Measurements from ENCODE around the gene NELL2. TPM values are rescaled to one million over a fixed set of nuclear protein-coding genes. Genes with fewer than 3 reads are reported as not detected.

NELL2 gene
- total RNA-seq, 1 experiment from 2014 or later: 32.7 TPM

DNA sequence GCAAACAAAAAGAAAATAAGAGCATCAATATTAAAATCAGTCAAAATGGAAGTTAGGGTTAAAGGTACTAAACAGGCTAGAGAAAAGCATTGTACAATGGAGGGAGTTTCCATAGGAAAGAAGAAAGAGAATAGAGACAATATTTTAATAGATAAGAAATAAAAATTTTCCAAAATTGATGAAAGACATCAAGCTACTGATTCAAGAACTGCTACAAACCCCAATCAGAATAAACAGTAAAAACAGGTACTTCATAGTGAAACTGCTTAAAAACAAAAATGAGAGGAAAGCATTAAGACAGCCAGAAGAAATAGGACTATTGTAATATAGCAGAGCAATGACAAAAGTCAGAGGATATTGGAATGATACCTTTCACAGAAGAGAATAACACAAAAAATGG is 413.4 kb downstream of the NELL2 start:
- Histone ChIP-seq H4K20me1 (ENCODE audit: control insufficient read depth, insufficient read depth, insufficient read length) (no peaks in the 10 kb centered on the region), H3K23ac (ENCODE audit: insufficient read length, low read depth, low read length) (no peak overlapping the region), H3K4ac (ENCODE audit: low read depth, low read length) (no peak overlapping the region), H3K14ac (ENCODE audit: insufficient read depth, low read length) (no peak overlapping the region), H3K56ac (ENCODE audit: insufficient read length, low read depth, low read length) (no peak overlapping the region), H2AK5ac (ENCODE audit: insufficient read length, low read length) (no peak overlapping the region), H2BK120ac (ENCODE audit: low read depth, low read length, poor library complexity, severe bottlenecking) (no peak overlapping the region), H3K4me2 (ENCODE audit: insufficient read depth, insufficient read length, low read length) (no peak overlapping the region), H2AFZ (ENCODE audit: low read length) (no peak overlapping the region), H2BK20ac (ENCODE audit: low read depth, low read length, poor library complexity, severe bottlenecking) (no peak overlapping the region), H3K27ac (ENCODE audit: insufficient read length, low read depth, low read length) (no peak overlapping the region), H3K18ac (ENCODE audit: insufficient read length, low read depth, low read length) (no peak overlapping the region), H3K79me2 (ENCODE audit: insufficient read depth, low read length) (no peaks in the 10 kb centered on the region), H3K4me1 (ENCODE audit: insufficient read depth, low read length) (peaks cover 1% of the 10 kb centered on the region; the same call in 1 of the 2 replicates), H2BK15ac (ENCODE audit: low read depth, low read length) (no peak overlapping the region), H2BK12ac (ENCODE audit: insufficient read length, low read depth, low read length) (no peak overlapping the region), H4K8ac (replicated peaks; ENCODE audit: insufficient read length, low read depth, low read length) (no peak overlapping the region), H3T11ph (ENCODE audit: low read length) (no peak overlapping the region), H4K5ac (ENCODE audit: insufficient read length, low read depth, low read length) (no peak overlapping the region), H3K9ac (ENCODE audit: extremely low read depth, insufficient read length, low read length) (no peak overlapping the region), H2BK5ac (ENCODE audit: insufficient read length, low read length) (no peak overlapping the region), H3K27me3 (ENCODE audit: insufficient read depth, low read length) (no peaks in the 10 kb centered on the region), H4K91ac (ENCODE audit: insufficient read length, low read depth, low read length) (no peak overlapping the region), H3K79me1 (ENCODE audit: insufficient read depth, low read depth, low read length, poor library complexity, severe bottlenecking) (no peaks in the 10 kb centered on the region), H3K23me2 (ENCODE audit: insufficient read length, low read depth, low read length, poor library complexity, severe bottlenecking) (no peaks in the 10 kb centered on the region), H3K9me3 (ENCODE audit: control insufficient read depth, low read depth, low read length) (no peaks in the 10 kb centered on the region)
- H3K36me3 Mint-ChIP-seq (ENCODE audit: insufficient read depth in 1 of 3, low read depth in 3 of 3): peaks cover 0 to 8% (median 0%) of the 10 kb centered on the region in 3 experiments; a peak in 3 of 7 replicates
- TF ChIP-seq, protein P1, sequence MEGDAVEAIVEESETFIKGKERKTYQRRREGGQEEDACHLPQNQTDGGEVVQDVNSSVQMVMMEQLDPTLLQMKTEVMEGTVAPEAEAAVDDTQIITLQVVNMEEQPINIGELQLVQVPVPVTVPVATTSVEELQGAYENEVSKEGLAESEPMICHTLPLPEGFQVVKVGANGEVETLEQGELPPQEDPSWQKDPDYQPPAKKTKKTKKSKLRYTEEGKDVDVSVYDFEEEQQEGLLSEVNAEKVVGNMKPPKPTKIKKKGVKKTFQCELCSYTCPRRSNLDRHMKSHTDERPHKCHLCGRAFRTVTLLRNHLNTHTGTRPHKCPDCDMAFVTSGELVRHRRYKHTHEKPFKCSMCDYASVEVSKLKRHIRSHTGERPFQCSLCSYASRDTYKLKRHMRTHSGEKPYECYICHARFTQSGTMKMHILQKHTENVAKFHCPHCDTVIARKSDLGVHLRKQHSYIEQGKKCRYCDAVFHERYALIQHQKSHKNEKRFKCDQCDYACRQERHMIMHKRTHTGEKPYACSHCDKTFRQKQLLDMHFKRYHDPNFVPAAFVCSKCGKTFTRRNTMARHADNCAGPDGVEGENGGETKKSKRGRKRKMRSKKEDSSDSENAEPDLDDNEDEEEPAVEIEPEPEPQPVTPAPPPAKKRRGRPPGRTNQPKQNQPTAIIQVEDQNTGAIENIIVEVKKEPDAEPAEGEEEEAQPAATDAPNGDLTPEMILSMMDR (conservative IDR thresholded peaks at IDR 0.05): no peak
- no peak for DNase-seq
- peaks cover 6 to 9% of the 10 kb centered on the region in 2 experiments; a peak in 3 of 5 replicates for H3K9me3 Mint-ChIP-seq
- peaks cover 9% of the 10 kb centered on the region for H3K27me3 Mint-ChIP-seq (ENCODE audit: low read depth)
- peaks cover 14 to 19% of the 10 kb centered on the region in 2 experiments for H3K4me1 Mint-ChIP-seq
- no peak overlapping the region for H3K4me3 Mint-ChIP-seq
- H3K27ac Mint-ChIP-seq: no peak overlapping the region

Measured in H9 (cell line).